GM21825 (cell line): ENCODE measurements around the gene CENPN.

ENCODE experiments used
- ATAC-seq: cut with Tn5 transposase; IDR thresholded peaks from one replicate; pipeline ENCODE4 v1.9.1; 2021; ENCODE audit warnings: mild to moderate bottlenecking, moderate library complexity; ENCODE audit not compliant: unreplicated experiment

The CENPN gene

GRCh38 chr16:81026429-81026828 is 19.4 kb downstream of the CENPN start:
- ATAC-seq, result no peak

- ATAC-seq, result no peak
These were observed 23.1 kb downstream of the CENPN start for GRCh38 chr16:81029930-81030604.

GRCh38 chr16:81035398-81035974 is 28.5 kb downstream of the CENPN start, which contains the start of gene ATMIN:
TSS of gene ATMIN (plus strand) at chr16:81035842. CDS start at chr16:81035871, 29 bp downstream.
- ATAC-seq, result peak; percentile 93

- ATAC-seq, result peak; percentile 57
These were observed 29.1 kb downstream of the CENPN start for GRCh38 chr16:81035975-81036750.

DNA sequence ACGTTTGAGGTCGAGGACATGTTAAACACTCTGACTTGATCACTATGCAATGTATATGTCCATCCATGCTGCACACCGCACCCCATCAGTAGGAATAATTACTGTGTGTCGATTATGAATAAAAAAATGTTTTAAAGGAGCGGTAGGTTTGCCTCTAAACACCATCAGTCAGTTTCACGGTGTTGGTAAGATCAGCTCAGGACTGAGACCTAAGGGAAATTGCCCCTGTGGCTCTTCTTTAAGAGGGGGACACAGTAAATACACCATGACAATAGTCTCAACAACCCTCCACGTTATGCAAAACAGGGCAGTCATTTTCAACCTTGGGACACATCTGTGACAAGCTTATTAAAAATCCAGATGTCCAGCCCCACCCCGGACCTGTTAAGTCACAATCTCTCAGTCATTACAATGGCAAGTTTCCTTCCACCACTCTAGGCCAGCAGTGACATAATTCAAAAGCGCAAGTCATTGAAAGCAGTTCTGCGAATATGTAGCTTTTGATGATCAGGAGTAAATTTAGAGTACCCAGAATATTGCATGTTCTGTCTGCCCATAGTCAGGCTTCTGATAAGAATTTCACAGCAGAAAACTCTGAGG is 29.8 kb downstream of the CENPN start:
- no peak for ATAC-seq

DNA sequence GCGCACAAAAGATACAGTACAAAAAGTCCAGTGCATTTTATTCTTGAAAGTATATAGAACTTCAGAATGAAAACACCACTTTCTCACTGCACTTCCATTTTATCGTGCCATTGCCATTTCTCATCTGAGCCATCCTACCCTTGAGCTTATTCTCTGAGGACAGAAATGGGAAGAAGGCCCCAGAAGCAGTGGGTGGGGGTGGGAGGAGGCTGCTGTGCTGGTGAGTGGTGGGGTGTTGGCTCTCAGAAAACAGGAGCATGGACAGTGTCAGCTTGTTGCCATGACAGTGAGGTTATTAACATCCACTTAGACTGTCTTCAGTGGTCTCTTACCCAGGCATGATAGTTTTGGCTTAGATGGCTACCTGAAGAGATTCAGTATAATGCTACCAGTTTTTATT is 33.1 kb downstream of the CENPN start:
- ATAC-seq, result no peak

DNA sequence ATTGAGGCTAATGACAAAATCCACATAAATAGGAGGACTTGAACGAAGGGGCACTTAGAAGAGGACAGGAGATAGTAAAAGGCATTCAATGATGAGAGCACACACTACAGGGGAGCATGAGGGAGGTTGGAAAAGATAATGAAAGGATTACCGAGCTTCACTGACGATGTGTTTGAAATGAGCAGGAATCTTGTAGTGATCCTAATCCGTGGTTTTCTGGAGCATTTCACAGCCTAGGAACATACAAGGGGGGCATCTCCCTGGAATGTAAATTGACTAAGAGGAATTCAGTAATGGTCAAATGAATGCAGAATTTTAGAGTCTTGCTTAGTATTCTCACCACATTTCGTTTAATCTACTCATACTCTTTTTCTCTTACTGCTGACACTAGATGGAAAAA is 33.8 kb downstream of the CENPN start:
- no peak for ATAC-seq

DNA sequence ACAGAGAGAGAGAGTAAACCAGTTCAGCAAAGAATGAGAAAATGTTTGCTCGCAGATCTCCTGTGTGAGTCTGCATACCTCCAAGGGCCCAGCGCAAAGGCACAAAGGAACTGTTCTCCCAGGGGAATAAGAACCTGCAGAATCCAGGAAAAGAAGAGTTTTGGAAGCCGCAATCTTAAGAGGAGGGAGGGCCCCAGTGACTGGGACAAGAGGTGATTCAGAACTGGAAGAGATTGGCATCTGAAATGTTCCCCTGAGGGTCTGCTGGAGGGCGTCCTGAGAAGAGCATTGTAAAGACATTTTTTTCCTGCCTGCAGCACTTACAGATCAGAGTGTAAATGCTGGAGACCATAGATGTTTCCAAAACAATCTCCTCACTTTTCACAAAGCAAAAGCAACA is 34.7 kb downstream of the CENPN start:
- no peak for ATAC-seq

DNA sequence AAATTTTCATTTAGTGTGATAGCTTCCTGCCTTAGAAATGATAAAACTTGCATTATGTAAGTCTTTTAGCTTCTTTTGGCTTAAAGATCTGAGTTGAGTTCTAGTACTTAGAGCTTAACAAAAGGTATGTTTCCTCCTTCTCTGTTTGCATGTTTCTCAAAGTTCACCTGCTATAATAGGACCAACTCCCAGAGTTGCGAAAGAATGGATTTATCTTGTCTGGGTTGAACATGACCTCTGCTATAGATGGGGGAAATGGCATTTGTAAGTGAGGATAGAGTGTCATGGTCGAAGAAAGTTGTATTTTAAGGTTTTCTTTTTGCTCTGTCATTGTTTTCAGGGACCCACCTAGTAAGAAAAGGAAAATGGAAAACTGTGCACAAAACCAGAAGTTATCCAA is 35.8 kb downstream of the CENPN start:
- ATAC-seq, result no peak

- ATAC-seq, result no peak
These were observed 46.7 kb downstream of the CENPN start for GRCh38 chr16:81053761-81054160.

- no peak for ATAC-seq
These were observed 53.7 kb downstream of the CENPN start for GRCh38 chr16:81060576-81061306.

DNA sequence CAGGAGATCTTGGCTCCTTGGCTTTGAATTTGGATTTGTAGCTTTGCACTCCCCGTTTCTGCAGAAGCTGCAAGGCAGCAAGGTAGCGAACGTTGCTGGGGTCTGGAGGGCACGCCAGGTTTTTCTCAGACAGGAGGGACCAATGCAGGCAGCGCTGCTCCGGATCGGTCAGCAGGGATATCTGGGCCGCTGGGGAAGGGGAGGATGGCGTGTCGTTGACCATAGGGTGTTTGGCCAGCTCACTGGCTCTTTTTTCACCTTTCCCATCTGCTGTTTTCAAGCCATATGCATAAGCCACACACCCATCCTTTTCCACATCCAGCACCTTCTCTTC is 54.3 kb downstream of the CENPN start:
- no peak for ATAC-seq

DNA sequence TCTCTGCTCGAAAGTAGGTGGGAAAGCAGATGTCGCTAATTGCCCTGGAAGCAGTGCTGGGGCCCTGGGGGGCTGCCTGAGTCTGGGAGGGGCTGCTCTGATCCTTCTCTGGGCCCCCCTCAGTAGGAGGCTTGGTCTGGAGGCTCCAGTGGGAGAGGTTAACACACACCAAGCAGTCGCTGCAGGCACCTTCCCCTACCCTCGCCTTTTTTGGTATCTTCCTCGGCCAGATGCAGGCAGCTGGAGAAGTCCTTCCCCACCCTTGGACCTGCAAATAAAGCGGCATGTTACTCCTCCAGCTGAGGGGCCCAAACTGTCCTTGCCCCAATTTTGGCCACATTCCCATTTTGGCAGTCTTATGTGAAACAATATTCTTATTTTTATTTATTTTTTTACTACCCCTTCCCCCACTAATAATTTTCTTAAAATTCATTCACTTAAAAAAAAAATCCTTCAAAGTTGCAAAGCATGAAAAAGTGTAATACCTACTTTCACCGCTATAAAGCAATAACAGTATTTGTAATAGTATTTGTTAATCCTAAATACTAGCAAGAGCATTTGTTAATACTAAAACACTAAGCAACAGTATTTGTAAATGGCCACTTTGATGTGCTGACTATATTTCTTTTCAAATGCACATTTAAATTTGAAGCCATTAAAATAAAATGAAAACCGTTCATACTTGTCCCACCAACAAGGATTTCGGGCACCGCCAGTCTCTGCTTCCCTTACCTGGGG is 55.0 kb downstream of the CENPN start:
- no peak for ATAC-seq

GRCh38 chr16:81066681-81067080 is 59.7 kb downstream of the CENPN start:
- no peak for ATAC-seq

- no peak for ATAC-seq
These were observed 60.2 kb downstream of the CENPN start for GRCh38 chr16:81067166-81067565.

DNA sequence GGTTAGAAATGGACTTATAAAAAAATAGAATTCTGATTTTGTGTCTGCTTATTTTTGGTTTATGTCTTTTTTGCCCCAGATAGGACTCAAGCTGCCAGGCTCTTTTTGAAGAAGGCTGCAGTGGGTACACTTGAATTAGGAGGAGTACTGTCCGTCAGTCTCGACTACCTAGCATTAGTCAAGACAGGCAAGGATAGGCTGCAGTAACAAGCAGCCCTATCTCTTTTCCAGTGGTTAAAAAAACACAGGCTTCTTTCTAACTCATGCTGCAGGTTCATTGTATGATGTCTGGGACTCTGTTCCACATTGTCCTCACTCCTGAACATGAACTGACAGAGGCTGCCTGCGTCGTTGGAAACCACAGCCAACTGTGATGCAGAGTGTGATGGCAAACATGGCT is 62.0 kb downstream of the CENPN start:
- ATAC-seq, result no peak

GRCh38 chr16:81070979-81071378 is 64.0 kb downstream of the CENPN start:
- no peak for ATAC-seq

- ATAC-seq, result no peak
These were observed 64.8 kb downstream of the CENPN start for GRCh38 chr16:81071805-81072204.

DNA sequence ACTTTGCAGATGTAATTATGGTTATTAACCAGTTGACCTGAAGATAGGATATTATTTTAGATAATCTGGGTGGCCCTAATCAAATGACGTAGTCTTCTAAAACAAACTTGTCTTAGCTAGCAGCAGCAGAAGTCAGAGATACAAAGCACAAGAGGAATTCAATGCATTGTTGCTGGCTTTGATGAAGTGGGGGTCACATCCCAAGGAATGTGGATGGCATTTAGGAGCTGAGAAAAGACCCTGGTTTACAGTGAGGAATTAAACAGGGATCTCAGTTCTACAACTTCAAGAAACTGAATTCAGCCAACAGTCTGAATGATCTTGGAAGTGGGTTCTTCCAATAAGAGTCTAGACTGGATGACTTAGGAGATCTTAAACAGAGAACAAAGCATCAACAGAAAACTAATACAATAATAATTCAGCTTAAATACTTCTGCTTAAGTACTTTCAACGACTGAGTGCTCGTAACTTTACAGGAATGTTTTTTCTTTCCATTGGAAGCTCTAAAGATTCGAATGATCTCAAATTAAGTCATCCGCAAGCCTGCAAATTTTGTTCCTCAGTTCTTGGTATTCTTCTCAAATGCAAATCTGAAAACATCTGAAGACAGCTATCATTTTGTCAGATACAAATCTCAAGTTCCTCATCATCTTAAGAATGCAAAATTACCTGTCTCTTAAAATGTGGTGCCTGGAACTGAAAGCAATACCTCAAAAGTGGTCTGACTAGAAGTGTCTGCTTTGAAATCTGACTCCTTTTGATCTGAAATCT is 66.7 kb downstream of the CENPN start:
- no peak for ATAC-seq
